ENCODE results near the gene FAM50A.

- TF ChIP-seq REST (IDR thresholded peaks at IDR 0.05; ENCODE audit: insufficient read depth in 1 of 2, low read depth in 2 of 2, low read length in 2 of 2) = no peak
- peak; percentile 98 for TF ChIP-seq POLR2AphosphoS5 (IDR thresholded peaks at IDR 0.05; ENCODE audit: low read depth, low read length)
These were observed 45.9 kb upstream of the FAM50A start, which contains the start of gene RPL10 for GRCh38 chrX:154397888-154398667.
